T-cell (primary cell): ENCODE data around the gene TNFSF8. TPM values are rescaled to one million over a fixed set of nuclear protein-coding genes. Genes with fewer than 3 reads are reported as not detected.

Experiments
- ATAC-seq, 4 experiments: fragments of 200-7000 bp in 3 of 4; fragments of 150-1000 bp in 1 of 4; cut with Tn5 transposase; replicated peaks in 1 of 4; 1 replicate in 3 of 4; 2 replicates in 1 of 4; pipeline ENCODE4 v1.10.0; 2021; ENCODE audit warnings: moderate library complexity in 3 of 4, mild to moderate bottlenecking in 2 of 4, moderate number of reproducible peaks in 1 of 4
- CTCF ChIA-PET, 2 donors: fragments of 300-600 bp; sonication (Branson Sonifier 250); formaldehyde crosslinking; loops; one replicate each; lab custom pipeline; 2022; ENCODE audit warnings: antibody characterized with exemption in 2 of 2; lab: Charles Lee
- POLR2A ChIA-PET, 2 donors: fragments of 300-600 bp; sonication (Branson Sonifier 250); formaldehyde crosslinking; loops; one replicate each; lab custom pipeline; 2022; ENCODE audit warnings: antibody characterized with exemption in 2 of 2; lab: Charles Lee
- DNase-seq, 35 experiments: peaks; one replicate each; pipeline versions ENCODE4 v3.0.0 to v3.0.0-alpha.2; 2013 to 2023
- H3K27ac ChIP-seq: one replicate; pipeline ENCODE4 v1.5.1; 2013; ENCODE audit warnings: low read length
- H3K27me3 ChIP-seq, 2 experiments: replicated peaks in 1 of 2; 1 replicate in 1 of 2; 2 replicates in 1 of 2; pipeline versions ENCODE4 v1.6.1 to v1.7.0; 2013; ENCODE audit warnings: low read length in 1 of 2, mixed read lengths in 1 of 2; ENCODE audit not compliant: control insufficient read depth in 2 of 2, insufficient read depth in 2 of 2; ENCODE audit errors: extremely low read depth in 1 of 2
- H3K36me3 ChIP-seq, 2 donors: 1 replicate in 1 of 2; 2 replicates in 1 of 2; pipeline versions ENCODE4 v1.6.1 to v1.7.0; 2013; ENCODE audit warnings: low read length in 1 of 2; ENCODE audit not compliant: control insufficient read depth in 2 of 2, insufficient read depth in 1 of 2; ENCODE audit errors: extremely low read depth in 1 of 2
- H3K4me1 ChIP-seq, 2 experiments: 1 replicate in 1 of 2; 2 replicates in 1 of 2; pipeline versions ENCODE4 v1.6.1 to v1.7.0; 2013; ENCODE audit warnings: low read length in 2 of 2, mixed read lengths in 1 of 2; ENCODE audit not compliant: insufficient read depth in 2 of 2, control insufficient read depth in 1 of 2; ENCODE audit errors: extremely low read depth in 1 of 2
- H3K4me3 ChIP-seq, 2 donors: 1 replicate in 1 of 2; 2 replicates in 1 of 2; pipeline versions ENCODE4 v1.5.1 to v1.7.0; 2013; ENCODE audit warnings: mild to moderate bottlenecking in 2 of 2, low read length in 1 of 2, moderate library complexity in 1 of 2; ENCODE audit not compliant: control insufficient read depth in 1 of 2; ENCODE audit errors: extremely low read depth in 1 of 2
- H3K9me3 ChIP-seq: 2 replicates; pipeline ENCODE4 v1.7.0; 2013
- H3K27ac Mint-ChIP-seq, 2 donors: one replicate each; pipeline ENCODE4 v1.8.0; 2020 to 2021; ENCODE audit warnings: mild to moderate bottlenecking in 2 of 2, mixed read lengths in 2 of 2
- H3K27me3 Mint-ChIP-seq, 2 donors: one replicate each; pipeline ENCODE4 v1.8.0; 2021 to 2022; ENCODE audit warnings: mixed read lengths in 2 of 2
- H3K36me3 Mint-ChIP-seq: one replicate; pipeline ENCODE4 v1.8.0; 2021; ENCODE audit warnings: mixed read lengths
- H3K4me1 Mint-ChIP-seq, 3 donors: one replicate each; pipeline ENCODE4 v1.8.0; 2020 to 2022; ENCODE audit warnings: mixed read lengths in 3 of 3, mild to moderate bottlenecking in 1 of 3
- H3K4me3 Mint-ChIP-seq, 3 donors: one replicate each; pipeline ENCODE4 v1.8.0; 2020 to 2022; ENCODE audit warnings: mild to moderate bottlenecking in 3 of 3, mixed read lengths in 3 of 3, moderate library complexity in 3 of 3
- H3K9me3 Mint-ChIP-seq, 3 donors: one replicate each; pipeline ENCODE4 v1.8.0; 2020 to 2022; ENCODE audit warnings: mixed read lengths in 3 of 3
- WGBS: methylation state at CpG from one replicate; pipeline ENCODE4 v1.1.5; 2013; ENCODE audit warnings: missing lambda C conversion rate; ENCODE audit not compliant: insufficient coverage; 5-methylcytosine and 5-hydroxymethylcytosine counted together
- total RNA-seq, 35 experiments: library from RNA in 6 of 35; stranded (reverse) in 6 of 35; fragments of 120-200 nt in 1 of 35; gene quantifications; one replicate each; pipeline versions ENCODE4 v1.2.1 to v1.2.4 and lab custom pipeline; 2013 to 2026

TNFSF8 gene
- total RNA-seq, 5 donors from 2014 or later (not counting 1 experiment from before 2014, with no cell fraction given): 42.9 to 102 (median 63.4) TPM

GRCh38 chr9:114852050-114852594, 78.3 kb downstream of the TNFSF8 start:
- CTCF ChIA-PET: interaction anchor here in 1 of 2 donors (0.7 kb wide), 1 partner anchor 108 kb away, joined by 10 read pairs; no protein-coding TSS in a partner anchor
- POLR2A ChIA-PET: interaction anchor here in 1 of 2 donors (0.6 kb wide), 1 partner anchor 119 kb away, joined by 3 read pairs; no protein-coding TSS in a partner anchor
- Mint-ChIP-seq H3K4me1 (peaks cover 5 to 11% (median 9%) of the 10 kb centered on the region in 3 donors), H3K4me3 (no peak overlapping the region), H3K36me3 (no peaks in the 10 kb centered on the region), H3K27me3 (no peaks in the 10 kb centered on the region), H3K27ac (peak overlapping the region in 1 of 2 donors; percentile 18), H3K9me3 (no peaks in the 10 kb centered on the region)
- no peak overlapping the region for H3K27ac ChIP-seq
- WGBS: no CpG with 5 or more reads among the region's 4 CpGs
- H3K27me3 ChIP-seq: no peaks in the 10 kb centered on the region
- no peaks in the 10 kb centered on the region for H3K9me3 ChIP-seq
- no peaks in the 10 kb centered on the region for H3K36me3 ChIP-seq
- DNase-seq (no peak), ATAC-seq (no peak)
- H3K4me1 ChIP-seq: no peaks in the 10 kb centered on the region
- H3K4me3 ChIP-seq: no peak overlapping the region

- Histone ChIP-seq H3K4me1 (no peaks in the 10 kb centered on the region), H3K36me3 (no peaks in the 10 kb centered on the region), H3K27me3 (no peaks in the 10 kb centered on the region), H3K4me3 (no peak overlapping the region), H3K9me3 (no peaks in the 10 kb centered on the region), H3K27ac (no peak overlapping the region)
- no peak for DNase-seq
- H3K27me3 Mint-ChIP-seq: no peaks in the 10 kb centered on the region
- no peak for ATAC-seq
- WGBS: 70% methylated on average over 3 of the region's 3 CpGs
- POLR2A ChIA-PET: no interaction called here
- no peak overlapping the region for H3K4me3 Mint-ChIP-seq
- H3K27ac Mint-ChIP-seq: no peak overlapping the region
- H3K36me3 Mint-ChIP-seq: no peaks in the 10 kb centered on the region
- no peaks in the 10 kb centered on the region for H3K9me3 Mint-ChIP-seq
- peaks cover 5 to 11% (median 9%) of the 10 kb centered on the region in 3 donors for H3K4me1 Mint-ChIP-seq
- CTCF ChIA-PET: no interaction called here
Observed at GRCh38 chr9:114851306-114851705, 79.1 kb downstream of the TNFSF8 start.

Other genes starting within 250 kb of the TNFSF8 start
- under 1 TPM in 1 of 5 donors, not detected in 4; 0.51 TPM for gene TEX48, start 248.4 kb downstream of the TNFSF8 start, total RNA-seq
- under 1 TPM in 1 of 5 donors, not detected in 4; 0.07 TPM for gene TNFSF15, start 124.6 kb downstream of the TNFSF8 start, total RNA-seq
- gene TNC, start 187.6 kb upstream of the TNFSF8 start, total RNA-seq: under 1 TPM in 3 of 5 donors, not detected in 2; 0.16 to 0.29 (median 0.20) TPM